H1 (cell line): Measurements from ENCODE around the gene ITPKC. TPM values are rescaled to one million over a fixed set of nuclear protein-coding genes. Genes with fewer than 3 reads are reported as not detected.

Experiments used
- CTCF ChIA-PET: fragments of 300-600 bp; sonication (Branson Sonifier 250); formaldehyde crosslinking; loops from one replicate; lab custom pipeline; 2021; ENCODE audit not compliant: partially characterized antibody; lab: Charles Lee
- POLR2A ChIA-PET: fragments of 300-600 bp; sonication (Branson Sonifier 250); formaldehyde crosslinking; loops from one replicate; lab custom pipeline; 2021; ENCODE audit warnings: inconsistent platforms; ENCODE audit not compliant: partially characterized antibody; lab: Charles Lee
- DNase-seq, 2 experiments: peaks; one replicate each; pipeline versions ENCODE4 v3.0.0 to v3.0.0-alpha.2; 2010 to 2022; ENCODE audit warnings: low spot score in 2 of 2, low read depth in 1 of 2, mixed read lengths in 1 of 2
- FAIRE-seq: peaks from 2 replicates; lab custom pipeline; 2011; peaks lifted over from hg19 to GRCh38; lab: Jason Lieb, UNC
- H2AFZ ChIP-seq: 2 replicates; pipeline ENCODE4 v1.8.1; 2012; ENCODE audit warnings: low read length, inconsistent platforms
- H2AK5ac ChIP-seq: 2 replicates; pipeline ENCODE4 v1.6.1; 2013; ENCODE audit warnings: low read depth, low read length
- H2BK120ac ChIP-seq: replicated peaks from 2 replicates; pipeline ENCODE3; 2013; ENCODE audit warnings: low read depth, low read length, inconsistent platforms
- H2BK12ac ChIP-seq: 2 replicates; pipeline ENCODE4 v1.6.1; 2013; ENCODE audit warnings: low read depth, low read length
- H2BK15ac ChIP-seq: 2 replicates; pipeline ENCODE4 v1.6.1; 2013; ENCODE audit warnings: low read length
- H2BK20ac ChIP-seq: 2 replicates; pipeline ENCODE4 v1.6.1; 2013; ENCODE audit warnings: low read length
- H2BK5ac ChIP-seq: 2 replicates; pipeline ENCODE4 v1.6.1; 2013; ENCODE audit warnings: low read depth, low read length
- H3K14ac ChIP-seq: 2 replicates; pipeline ENCODE4 v1.6.1; 2013; ENCODE audit warnings: inconsistent platforms; ENCODE audit not compliant: insufficient read length
- H3K18ac ChIP-seq: 2 replicates; pipeline ENCODE4 v1.6.1; 2013; ENCODE audit warnings: low read length; ENCODE audit errors: extremely low read depth
- H3K23ac ChIP-seq: 2 replicates; pipeline ENCODE4 v1.6.1; 2013; ENCODE audit warnings: inconsistent platforms; ENCODE audit not compliant: insufficient read length
- H3K23me2 ChIP-seq: 2 replicates; pipeline ENCODE4 v1.6.1; 2013; ENCODE audit warnings: low read depth, low read length
- H3K27ac ChIP-seq: 2 replicates; pipeline ENCODE4 v1.6.1; 2011; ENCODE audit warnings: low read depth, low read length, inconsistent platforms
- H3K27me3 ChIP-seq, 4 experiments: replicated peaks in 1 of 4; 1 replicate in 1 of 4; 2 replicates in 3 of 4; pipeline versions ENCODE4 v1.6.1 to v1.8.1; 2011 to 2013; ENCODE audit warnings: low read length in 3 of 4, mild to moderate bottlenecking in 3 of 4, inconsistent platforms in 2 of 4, mixed read lengths in 2 of 4, moderate library complexity in 1 of 4; ENCODE audit not compliant: control insufficient read depth in 3 of 4, insufficient read depth in 3 of 4; ENCODE audit errors: extremely low read depth in 1 of 4
- H3K36me3 ChIP-seq, 4 experiments: 2 replicates each; pipeline versions ENCODE4 v1.6.1 to v1.8.1; 2011 to 2013; ENCODE audit warnings: mild to moderate bottlenecking in 4 of 4, low read length in 3 of 4, moderate library complexity in 2 of 4, control low read depth in 1 of 4, inconsistent platforms in 1 of 4; ENCODE audit not compliant: insufficient read depth in 4 of 4, control insufficient read depth in 2 of 4
- H3K4ac ChIP-seq: replicated peaks from 2 replicates; pipeline ENCODE3; 2013; ENCODE audit warnings: low read length, low read depth, mixed read lengths, inconsistent platforms; ENCODE audit not compliant: insufficient read length
- H3K4me1 ChIP-seq, 4 experiments: replicated peaks in 1 of 4; 1 replicate in 1 of 4; 2 replicates in 3 of 4; pipeline versions ENCODE4 v1.6.1 to v1.8.1; 2011 to 2013; ENCODE audit warnings: low read length in 3 of 4, inconsistent platforms in 2 of 4, mixed read lengths in 1 of 4; ENCODE audit not compliant: insufficient read depth in 4 of 4, control insufficient read depth in 3 of 4
- H3K4me2 ChIP-seq, 2 experiments: 2 replicates each; pipeline versions ENCODE4 v1.6.1 to v1.8.1; 2011 to 2013; ENCODE audit warnings: low read depth in 2 of 2, low read length in 2 of 2, control low read depth in 1 of 2, inconsistent platforms in 1 of 2, mild to moderate bottlenecking in 1 of 2; ENCODE audit not compliant: insufficient read depth in 1 of 2
- H3K4me3 ChIP-seq, 4 experiments: fragments of 200-600, 300-600 bp in 1 of 4; sonication (generic), shearing (Covaris generic), sonication (Bioruptor Twin) in 1 of 4; 2 replicates each; pipeline versions ENCODE4 v1.5.1 to v1.8.1; 2011 to 2016; ENCODE audit warnings: low read length in 4 of 4, low read depth in 3 of 4, control low read depth in 2 of 4, inconsistent platforms in 2 of 4, mild to moderate bottlenecking in 2 of 4, mixed read lengths in 1 of 4, moderate library complexity in 1 of 4; ENCODE audit not compliant: insufficient read depth in 2 of 4; ENCODE audit errors: extremely low read depth in 1 of 4
- H3K56ac ChIP-seq: replicated peaks from 2 replicates; pipeline ENCODE3; 2013; ENCODE audit warnings: low read depth, mild to moderate bottlenecking, mixed read lengths, low read length, inconsistent platforms; ENCODE audit not compliant: insufficient read length
- H3K79me1 ChIP-seq: 2 replicates; pipeline ENCODE4 v1.6.1; 2013; ENCODE audit warnings: low read depth, low read length, control low read depth
- H3K79me2 ChIP-seq, 2 experiments: 2 replicates each; pipeline versions ENCODE4 v1.6.1 to v1.8.1; 2012 to 2013; ENCODE audit warnings: low read length in 2 of 2, mild to moderate bottlenecking in 2 of 2, inconsistent platforms in 1 of 2; ENCODE audit not compliant: insufficient read depth in 2 of 2, control insufficient read depth in 1 of 2
- H3K9ac ChIP-seq, 4 experiments: replicated peaks in 1 of 4; 1 replicate in 1 of 4; 2 replicates in 3 of 4; pipeline versions ENCODE4 v1.6.1 to v1.8.1; 2011 to 2013; ENCODE audit warnings: low read depth in 3 of 4, low read length in 3 of 4, control low read depth in 2 of 4, mild to moderate bottlenecking in 2 of 4, moderate library complexity in 2 of 4, inconsistent platforms in 1 of 4; ENCODE audit errors: extremely low read depth in 1 of 4
- H3K9me3 ChIP-seq, 2 experiments: 2 replicates each; pipeline versions ENCODE4 v1.6.1 to v1.8.1; 2012 to 2013; ENCODE audit warnings: mild to moderate bottlenecking in 2 of 2, moderate library complexity in 2 of 2, control low read depth in 1 of 2, inconsistent platforms in 1 of 2, low read depth in 1 of 2, low read length in 1 of 2, mixed read lengths in 1 of 2; ENCODE audit not compliant: insufficient read depth in 2 of 2
- H4K20me1 ChIP-seq, 2 experiments: replicated peaks in 1 of 2; 2 replicates each; pipeline versions ENCODE3 to v1.8.1; 2011 to 2013; ENCODE audit warnings: inconsistent platforms in 2 of 2, low read length in 2 of 2, mild to moderate bottlenecking in 1 of 2; ENCODE audit not compliant: insufficient read depth in 2 of 2, control insufficient read depth in 1 of 2
- H4K5ac ChIP-seq: 2 replicates; pipeline ENCODE4 v1.6.1; 2013; ENCODE audit warnings: low read length, low read depth, mixed read lengths, inconsistent platforms; ENCODE audit not compliant: insufficient read length
- H4K8ac ChIP-seq: 2 replicates; pipeline ENCODE4 v1.8.0; 2013; ENCODE audit warnings: mild to moderate bottlenecking, moderate library complexity, low read length, inconsistent platforms; ENCODE audit not compliant: insufficient read depth; ENCODE audit errors: extremely low read depth
- H4K91ac ChIP-seq: replicated peaks from 2 replicates; pipeline ENCODE3; 2013; ENCODE audit warnings: low read length, mixed read lengths, inconsistent platforms; ENCODE audit not compliant: insufficient read length
- CBX8 ChIP-seq: fragments of 300-800, 300-1000 bp; sonication (generic); IDR thresholded peaks from 2 replicates; pipeline ENCODE4 v1.7.1; 2016; ENCODE audit warnings: low read depth, low read length, borderline replicate concordance
- CEBPB ChIP-seq: IDR thresholded peaks from 2 replicates; pipeline ENCODE4 v1.6.1; 2012; ENCODE audit warnings: low read depth, low read length
- CREB1 ChIP-seq: IDR thresholded peaks from 2 replicates; pipeline ENCODE4 v1.6.1; 2012; ENCODE audit warnings: inconsistent platforms
- E2F6 ChIP-seq: IDR thresholded peaks from 2 replicates; pipeline ENCODE4 v1.6.1; 2012; ENCODE audit warnings: inconsistent platforms
- GTF2F1 ChIP-seq: IDR thresholded peaks from 2 replicates; pipeline ENCODE4 v1.6.1; 2012; ENCODE audit warnings: low read depth, low read length, improper control_type of control experiment, borderline replicate concordance
- HDAC2 ChIP-seq, 2 experiments: fragments of 300-600 bp in 1 of 2; sonication (generic) in 1 of 2; IDR thresholded peaks; 2 replicates each; pipeline ENCODE4 v1.6.1; 2011 to 2012; ENCODE audit warnings: low read depth in 2 of 2, low read length in 2 of 2, mild to moderate bottlenecking in 2 of 2, moderate library complexity in 2 of 2, borderline replicate concordance in 1 of 2, inconsistent platforms in 1 of 2
- KDM4A ChIP-seq: IDR thresholded peaks from one replicate; pipeline ENCODE4 v1.7.1; 2012; ENCODE audit warnings: low read depth, mild to moderate bottlenecking, moderate library complexity, low read length, inconsistent platforms; ENCODE audit not compliant: severe bottlenecking
- MAX ChIP-seq: IDR thresholded peaks from 2 replicates; pipeline ENCODE4 v1.6.1; 2012; ENCODE audit warnings: inconsistent platforms
- PHF8 ChIP-seq: fragments of 200-600 bp; sonication (generic); conservative IDR thresholded peaks from 2 replicates; pipeline ENCODE4 v1.7.1; 2012; ENCODE audit warnings: low read depth, mild to moderate bottlenecking, inconsistent platforms, low read length, moderate library complexity
- RAD21 ChIP-seq, 2 experiments: IDR thresholded peaks in 1 of 2; conservative IDR thresholded peaks in 1 of 2; 2 replicates each; pipeline ENCODE4 v1.6.1; 2011; ENCODE audit warnings: low read depth in 2 of 2, low read length in 2 of 2, improper control_type of control experiment in 1 of 2, inconsistent platforms in 1 of 2, mild to moderate bottlenecking in 1 of 2, moderate library complexity in 1 of 2
- RNF2 ChIP-seq: fragments of 200-900, 300-1000 bp; sonication (generic); IDR thresholded peaks from 2 replicates; pipeline ENCODE4 v1.7.1; 2016; ENCODE audit warnings: borderline replicate concordance, low read depth, mild to moderate bottlenecking, antibody characterized with exemption, low read length; ENCODE audit not compliant: poor library complexity, severe bottlenecking; ENCODE audit errors: missing control alignments
- TBP ChIP-seq: IDR thresholded peaks from 2 replicates; pipeline ENCODE4 v1.6.1; 2011; ENCODE audit warnings: low read depth, low read length, improper control_type of control experiment
- WGBS, 2 experiments: shearing (Covaris generic) in 1 of 2; methylation state at CpG; one replicate each; pipeline versions ENCODE4 v1.1.6 to v1.1.7; 2013 to 2015; ENCODE audit warnings: low lambda C conversion rate in 2 of 2, mixed read lengths in 2 of 2, inconsistent platforms in 1 of 2, low coverage in 1 of 2, missing lambda C conversion rate in 1 of 2; ENCODE audit not compliant: insufficient replicate concordance in 2 of 2, insufficient coverage in 1 of 2, insufficient read length in 1 of 2; ENCODE audit errors: extremely low coverage in 1 of 2, missing lambda C conversion rate in 1 of 2; 5-methylcytosine and 5-hydroxymethylcytosine counted together
- polyA plus RNA-seq, 7 experiments: library from polyadenylated mRNA; depleted of rRNA in 3 of 7; stranded (reverse) in 5 of 7; unstranded in 2 of 7; fragments of >200 nt in 5 of 7; fragments of 200-250 nt in 2 of 7; gene quantifications; 1 replicate in 5 of 7; 2 replicates in 1 of 7; 4 replicates in 1 of 7; pipeline versions ENCODE4 v1.2.1 to v1.2.3, GENCODE V29; 2011 to 2013; ENCODE audit warnings: missing spikeins in 2 of 7, mixed read lengths in 2 of 7
- total RNA-seq: library from RNA; stranded (reverse); fragmentation: NEBNext Ultra II Directional; extraction: Animal tissue kit (Norgen Biotek cat#: 25700); gene quantifications from 2 replicates; pipeline ENCODE4 v1.2.1, GENCODE V29; 2021

Gene ITPKC
- total and polyA plus RNA-seq, 2 of the 8 experiments (the other 6 are each of a cell fraction or from before 2014, with no cell fraction given) = 5.2 to 8.9 TPM

- Histone ChIP-seq H3K23ac (no peak overlapping the region), H4K20me1 (peaks cover 6 to 24% of the 10 kb centered on the region in 2 experiments), H3K4me1 (peaks cover 0 to 12% (median 6%) of the 10 kb centered on the region in 4 experiments; a peak in 5 of 7 replicates), H3K79me2 (peaks cover 0 to 21% of the 10 kb centered on the region in 2 experiments; a peak in 3 of 4 replicates), H3K23me2 (peaks cover 12% of the 10 kb centered on the region), H2BK12ac (no peak overlapping the region), H2BK5ac (no peak overlapping the region), H3K36me3 (peaks cover 4 to 33% (median 14%) of the 10 kb centered on the region in 4 experiments; a peak in 6 of 8 replicates), H2AK5ac (no peak overlapping the region), H3K27me3 (no peaks in the 10 kb centered on the region), H2BK15ac (no peak overlapping the region), H2AFZ (no peak overlapping the region), H3K4ac (no peak overlapping the region), H3K14ac (no peak overlapping the region), H3K18ac (no peak overlapping the region), H4K8ac (no peak overlapping the region), H3K4me3 (no peak overlapping the region), H3K79me1 (peaks cover 12% of the 10 kb centered on the region), H3K9ac (no peak overlapping the region), H2BK120ac (no peak overlapping the region), H4K91ac (no peak overlapping the region), H2BK20ac (no peak overlapping the region), H3K9me3 (no peaks in the 10 kb centered on the region), H3K56ac (no peak overlapping the region), H3K4me2 (no peak overlapping the region), H3K27ac (no peak overlapping the region), H4K5ac (no peak overlapping the region)
- DNase-seq = no peak
- FAIRE-seq = no peak
- WGBS, 2 experiments = 84% methylated on average over 3 of the region's 3 CpGs; no CpG with 5 or more reads in 1 of the 2 experiments
- no peak for TF ChIP-seq RNF2
- no peak for TF ChIP-seq RAD21 (IDR thresholded peaks at IDR 0.05 in 1 of 2, conservative IDR thresholded peaks at IDR 0.05 in 1 of 2; ENCODE audit: low read depth in 2 of 2, low read length in 2 of 2)
- TF ChIP-seq CBX8 = no peak
- no peak for TF ChIP-seq KDM4A
- no peak for TF ChIP-seq E2F6
- no peak for TF ChIP-seq HDAC2 (IDR thresholded peaks at IDR 0.05; ENCODE audit: borderline replicate concordance in 1 of 2, low read depth in 2 of 2, low read length in 2 of 2)
- no peak for TF ChIP-seq GTF2F1
- no peak for TF ChIP-seq CREB1
- TF ChIP-seq CEBPB = no peak
- no peak for TF ChIP-seq MAX
- no peak for TF ChIP-seq PHF8
- no peak for TF ChIP-seq TBP
- ChIA-PET POLR2A (no interaction called here), CTCF (no interaction called here)
Measured at GRCh38 chr19:40685016-40685526, 31.8 kb upstream of the ITPKC start.
